ENCODE data around the gene ZNF273.

Gene ZNF273

GRCh38 chr7:64877714-64878610, 25.1 kb upstream of the ZNF273 start:
- DNase-seq: peak in 1 of 2 donors; percentile 15

GRCh38 chr7:64878684-64879083, 24.4 kb upstream of the ZNF273 start:
- DNase-seq: no peak

- DNase-seq: no peak
These were observed 23.9 kb upstream of the ZNF273 start for GRCh38 chr7:64879086-64879730.

GRCh38 chr7:64879800-64880199, 23.3 kb upstream of the ZNF273 start:
- no peak for DNase-seq

GRCh38 chr7:64880322-64881297, 22.5 kb upstream of the ZNF273 start:
- no peak for DNase-seq

- DNase-seq: no peak
These were observed 21.4 kb upstream of the ZNF273 start for GRCh38 chr7:64881461-64882287.

GRCh38 chr7:64882341-64883112, 20.5 kb upstream of the ZNF273 start:
- DNase-seq: peak in 1 of 2 donors; percentile 21

- DNase-seq: no peak
These were observed 19.8 kb upstream of the ZNF273 start for GRCh38 chr7:64883113-64883905.

- DNase-seq: no peak
These were observed 18.8 kb upstream of the ZNF273 start for GRCh38 chr7:64884085-64884912.

- no peak for DNase-seq
These were observed 18.1 kb upstream of the ZNF273 start for GRCh38 chr7:64884913-64885370.

- DNase-seq: no peak
These were observed 17.4 kb upstream of the ZNF273 start for GRCh38 chr7:64885520-64886240.

GRCh38 chr7:64886956-64887545, 16.0 kb upstream of the ZNF273 start:
- DNase-seq: no peak

- DNase-seq: peak; percentile 48
These were observed 15.1 kb upstream of the ZNF273 start for GRCh38 chr7:64887756-64888508.

GRCh38 chr7:64888561-64888900, 14.5 kb upstream of the ZNF273 start:
- DNase-seq: peak in 1 of 2 donors; percentile 14

GRCh38 chr7:64888901-64889685, 14.0 kb upstream of the ZNF273 start:
- peak in 1 of 2 donors; percentile 10 for DNase-seq

GRCh38 chr7:64889686-64890162, 13.3 kb upstream of the ZNF273 start:
- DNase-seq: no peak

All from CD4-positive, alpha-beta T cell treated with Interferon alpha-2 for 1 hour (primary cell).